Measurements from ENCODE around the gene VSIG10.
"Not testable (repeated sequence)": the region's sequence is repeated elsewhere in the genome, so short reads cannot be mapped to it uniquely, and the experiment has no call there.

The VSIG10 gene

GRCh38 chr12:118107011-118107410 is 3.2 kb upstream of the VSIG10 start:
- DNase-seq: no peak

DNA sequence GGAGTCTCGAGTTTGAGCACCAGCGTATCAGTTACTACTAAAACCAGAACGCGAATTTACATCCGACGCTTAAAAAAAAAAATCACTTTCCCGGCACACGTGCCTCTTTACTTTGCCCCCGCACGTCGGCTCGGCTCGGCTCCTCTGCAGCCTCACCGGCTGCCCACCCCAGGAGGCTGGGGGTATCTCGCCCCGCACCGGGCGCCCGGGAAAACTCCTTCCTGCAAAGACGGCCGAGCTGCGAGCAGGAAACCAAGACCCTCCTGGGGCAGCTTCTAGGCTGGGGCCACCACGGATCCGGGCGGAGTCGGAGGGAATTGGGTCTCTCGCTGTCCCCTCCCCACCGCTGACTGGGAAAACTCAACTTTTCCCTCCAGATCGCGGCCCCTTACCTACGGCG is 610 bp downstream of the VSIG10 start:
- DNase-seq: no peak

DNA sequence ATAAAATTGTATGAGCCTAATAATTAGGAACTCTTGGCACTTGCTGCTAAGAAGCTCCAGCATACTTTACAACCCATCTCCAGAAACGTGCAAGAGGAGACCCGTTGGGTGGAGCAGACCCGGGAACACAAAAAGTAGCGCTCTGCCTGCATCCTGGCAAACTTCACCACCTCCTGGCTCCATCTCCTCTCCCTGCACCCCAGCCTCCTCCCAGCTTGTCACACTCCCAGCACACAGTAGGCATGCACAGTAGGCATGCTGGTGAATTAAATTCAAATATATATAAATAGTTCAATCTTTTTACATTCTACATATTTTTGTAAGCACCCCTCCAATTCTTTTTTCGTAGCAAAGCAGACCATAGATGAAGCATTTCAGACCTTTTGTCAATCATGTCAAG is 1.2 kb downstream of the VSIG10 start:
- DNase-seq: no peak

GRCh38 chr12:118102070-118102469 is 1.7 kb downstream of the VSIG10 start:
- DNase-seq: no peak

GRCh38 chr12:118101051-118101450 is 2.8 kb downstream of the VSIG10 start:
- DNase-seq: no peak

GRCh38 chr12:118098911-118099671 is 4.7 kb downstream of the VSIG10 start:
- no peak for DNase-seq

- no peak for DNase-seq
Observed at GRCh38 chr12:118098401-118098800, 5.4 kb downstream of the VSIG10 start.

GRCh38 chr12:118094039-118094438 is 9.8 kb downstream of the VSIG10 start:
- DNase-seq: no peak

DNA sequence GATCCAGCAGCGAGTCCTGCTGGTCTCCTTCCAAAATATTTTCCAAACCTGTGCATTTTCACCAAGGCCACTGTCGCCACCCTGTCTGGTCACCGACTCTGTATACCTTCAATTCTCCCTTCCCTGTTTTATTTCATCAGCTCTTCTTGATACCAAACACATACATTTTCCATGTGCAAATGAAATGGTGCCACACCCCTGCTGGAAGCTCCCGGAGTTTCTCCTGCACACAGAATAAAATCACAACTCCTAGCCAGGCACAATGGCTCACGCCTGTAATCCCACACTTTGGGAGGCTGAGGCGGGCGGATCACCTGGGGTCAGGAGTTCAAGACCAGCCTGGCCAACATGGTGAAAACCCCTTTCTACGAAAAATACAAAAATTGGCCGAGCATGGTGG is 14.0 kb downstream of the VSIG10 start:
- no peak for DNase-seq

GRCh38 chr12:118082161-118082560 is 21.6 kb downstream of the VSIG10 start:
- DNase-seq: no peak

DNA sequence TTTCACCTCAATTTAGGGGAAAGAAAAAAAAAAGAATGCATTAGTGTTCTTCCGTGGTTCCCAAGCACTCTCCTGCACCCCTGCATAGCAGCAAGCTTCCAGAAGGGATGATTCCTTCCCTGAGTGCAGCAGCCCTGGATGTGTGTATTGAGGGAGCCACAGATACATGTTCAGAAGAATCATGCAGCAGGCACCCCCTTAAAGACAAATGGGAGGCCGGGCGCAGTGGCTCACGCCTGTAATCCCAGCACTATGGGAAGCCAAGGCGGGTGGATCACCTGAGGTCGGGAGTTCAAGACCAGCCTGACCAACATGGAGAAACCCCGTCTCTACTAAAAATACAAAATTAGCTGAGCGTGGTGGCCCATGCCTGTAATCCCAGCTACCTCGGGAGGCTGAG is 22.3 kb downstream of the VSIG10 start:
- not testable (repeated sequence) for DNase-seq

DNA sequence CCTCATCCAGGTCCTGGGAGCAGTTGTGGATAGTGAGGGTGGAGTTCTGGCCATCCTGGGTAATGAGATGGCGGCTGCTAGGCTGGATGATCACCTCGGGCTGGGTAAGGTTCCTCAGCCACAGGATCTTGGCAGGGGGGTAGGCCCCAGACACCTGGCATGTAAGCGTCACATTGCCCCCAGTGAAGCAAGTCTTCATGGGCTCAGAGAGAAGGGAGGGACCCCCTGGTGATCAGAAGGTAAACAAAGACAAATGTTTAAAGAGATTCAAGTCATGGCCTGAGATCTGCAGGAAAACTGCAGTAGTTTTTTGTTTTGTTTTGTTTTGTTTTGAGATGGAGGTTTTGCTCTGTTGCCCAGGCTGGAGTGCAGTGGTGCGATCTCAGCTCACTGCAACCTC is 30.0 kb downstream of the VSIG10 start:
- DNase-seq: no peak

- DNase-seq: no peak
Observed at GRCh38 chr12:118070650-118071049, 33.2 kb downstream of the VSIG10 start.

- DNase-seq: no peak
Observed at GRCh38 chr12:118068445-118068844, 35.4 kb downstream of the VSIG10 start.

DNA sequence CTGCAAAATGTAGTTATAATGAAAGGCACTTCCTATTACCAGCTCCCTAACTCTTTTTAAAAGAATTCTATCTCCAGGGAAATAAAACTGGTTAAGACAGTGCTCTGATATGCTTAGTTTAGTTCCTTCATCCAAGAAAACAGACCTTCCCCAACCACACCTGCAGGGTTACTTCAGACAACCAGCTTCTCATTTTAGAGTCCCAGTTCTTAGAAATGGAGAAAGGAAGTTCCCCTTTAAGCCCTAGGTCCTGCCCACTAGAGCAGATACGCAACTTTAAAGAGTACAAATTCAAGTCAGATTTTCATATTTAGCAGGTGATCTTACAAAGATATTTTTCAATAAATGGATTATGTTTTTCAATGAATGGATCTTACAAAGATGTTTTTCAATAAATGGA is 38.4 kb downstream of the VSIG10 start:
- no peak for DNase-seq

DNA sequence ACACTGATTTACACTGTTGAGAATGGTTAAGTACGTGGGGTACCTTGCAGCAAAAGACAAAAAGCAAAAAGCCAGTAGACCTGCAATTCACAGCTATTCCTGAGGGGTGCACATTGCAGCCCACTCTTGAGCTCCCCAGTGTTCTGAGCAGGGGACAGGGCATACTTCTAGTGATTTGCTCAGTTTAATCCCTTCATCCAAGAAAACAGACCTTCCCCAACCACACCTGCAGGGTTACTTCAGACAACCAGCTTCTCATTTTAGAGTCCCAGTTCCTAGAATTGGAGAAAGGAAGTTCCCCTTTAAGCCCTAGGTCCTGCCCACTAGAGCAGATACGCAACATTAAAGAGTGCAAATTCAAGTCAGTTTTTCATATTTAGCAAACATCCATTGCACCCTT is 39.2 kb downstream of the VSIG10 start:
- no peak for DNase-seq

GRCh38 chr12:118063576-118064391 is 40.0 kb downstream of the VSIG10 start:
- DNase-seq: no peak

DNA sequence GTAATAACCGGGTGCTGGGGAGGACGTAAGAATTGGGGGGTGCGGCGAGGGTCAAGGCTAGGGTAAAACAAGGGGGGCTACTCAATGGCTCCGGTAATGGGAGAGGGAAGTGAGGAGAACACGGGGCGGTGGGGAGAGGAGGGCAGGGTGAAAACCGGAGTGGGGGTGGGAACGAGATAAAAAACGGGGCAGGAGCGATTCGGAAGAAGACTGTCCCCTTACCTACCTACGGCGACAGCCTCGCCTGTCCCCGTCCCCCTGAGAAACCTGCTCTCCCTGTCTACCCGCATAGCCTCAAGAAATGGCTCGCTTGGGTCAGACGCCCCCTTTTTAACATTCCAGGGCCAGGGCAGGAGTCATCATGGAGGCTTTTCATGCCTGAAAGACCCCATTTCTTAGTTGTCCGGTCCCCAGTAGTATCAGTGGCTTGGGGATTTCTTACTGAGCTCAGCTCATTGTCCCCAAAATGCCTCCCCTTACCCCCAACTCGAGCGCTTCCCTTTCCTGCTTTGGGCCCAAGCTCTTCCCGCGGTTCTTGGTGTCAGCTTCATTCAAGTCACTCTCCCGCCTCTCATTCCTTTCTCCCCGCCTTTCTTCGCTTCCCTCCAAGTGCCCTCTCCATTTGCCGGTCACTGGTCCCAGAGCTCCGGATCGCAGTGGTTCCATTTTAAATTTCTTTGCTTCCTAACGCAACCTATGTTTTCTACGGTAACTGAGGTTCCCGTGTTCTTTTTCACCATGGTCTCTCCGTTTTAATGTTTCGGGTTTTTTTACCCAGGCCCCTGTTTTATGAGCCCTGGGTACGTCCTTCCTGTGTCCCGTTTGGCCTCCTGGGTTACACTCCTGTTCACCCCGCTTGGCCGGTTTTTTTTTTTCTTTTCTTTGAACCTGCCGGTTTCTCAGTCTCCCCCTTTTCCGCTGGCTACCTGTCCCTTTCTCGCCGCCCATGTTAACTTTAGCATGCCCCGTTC is 41.7 kb downstream of the VSIG10 start:
- no peak for DNase-seq

- DNase-seq: peak in 1 of 2 experiments; percentile 16
Observed at GRCh38 chr12:118061011-118061872, 42.6 kb downstream of the VSIG10 start, which contains the start of gene WSB2. Gene WSB2, minus strand, starts transcription at chr12:118061179. Its CDS starts 131 bp downstream, at chr12:118061048.

GRCh38 chr12:118060301-118061010 is 43.4 kb downstream of the VSIG10 start:
- DNase-seq: no peak
